GM19240 (cell line): ENCODE measurements around the gene CLCN4.

Experiments used
- DNase-seq: peaks from one replicate; pipeline ENCODE4 v3.0.0; 2011; ENCODE audit warnings: low spot score; ENCODE audit not compliant: insufficient read length

Gene CLCN4

DNA sequence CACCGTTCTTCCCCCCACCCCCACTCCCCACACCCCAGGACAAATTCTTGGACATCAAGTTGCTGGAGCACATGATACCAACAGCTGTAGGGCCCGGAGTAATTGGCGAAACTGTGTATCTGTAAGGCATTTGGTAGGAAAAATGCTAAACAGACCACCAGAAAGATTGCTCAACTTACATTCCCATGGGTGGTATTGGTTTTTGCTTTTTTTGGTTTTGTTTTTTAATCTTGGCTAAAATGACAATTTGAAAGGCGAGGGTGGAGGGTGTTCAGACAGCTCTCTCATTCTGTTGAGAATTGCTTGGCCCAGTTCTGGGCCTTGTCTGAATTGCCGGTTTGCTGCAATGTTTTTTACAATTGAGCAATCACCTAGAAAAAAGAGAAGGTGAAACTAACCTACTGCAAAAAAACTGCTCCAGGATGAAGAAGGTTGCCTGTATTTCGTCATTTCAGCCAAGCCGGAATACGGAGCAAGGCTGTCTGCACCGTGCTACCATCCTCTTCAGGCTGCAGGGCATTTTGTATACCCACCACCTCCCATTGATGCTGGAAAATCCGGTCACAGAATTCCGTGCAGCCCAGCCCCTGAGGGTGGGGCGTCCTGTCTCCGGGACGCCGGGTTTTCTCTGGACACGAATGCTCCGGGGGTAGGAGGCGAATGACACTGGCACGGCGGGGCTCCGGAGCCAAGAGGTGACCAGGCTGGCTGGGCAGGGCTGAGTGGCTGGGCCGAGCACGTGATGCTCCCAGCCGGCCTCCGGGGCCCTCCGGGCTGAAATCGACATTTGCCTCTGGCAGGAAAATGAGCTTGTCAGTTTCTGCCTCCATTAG lies at the start of gene CLCN4:
TSS of gene CLCN4 (plus strand) at position 777 of the 833 bp plus-strand sequence. CDS start 28,058 bp downstream, outside the sequence.
- no peak for DNase-seq

DNA sequence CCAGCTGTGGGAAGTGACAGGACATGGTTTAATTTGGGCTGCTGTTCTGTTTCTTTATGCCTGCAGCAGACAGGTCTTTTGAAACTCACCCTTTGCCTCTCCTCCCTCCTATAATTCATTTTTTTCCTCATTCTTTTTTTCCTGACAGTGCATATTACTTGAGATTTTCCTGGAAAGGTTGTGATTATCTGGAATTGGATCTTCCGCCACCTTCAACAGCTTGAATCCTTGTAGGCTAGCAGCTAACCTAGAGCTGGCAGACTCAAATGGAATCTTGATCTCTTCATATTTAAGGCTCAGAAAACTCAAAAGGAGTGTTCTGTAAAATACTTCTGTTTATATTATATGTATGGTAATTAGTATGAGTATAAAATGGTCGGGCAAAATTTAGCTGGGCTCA lies 49.3 kb upstream of the CLCN4 start:
- no peak for DNase-seq

DNA sequence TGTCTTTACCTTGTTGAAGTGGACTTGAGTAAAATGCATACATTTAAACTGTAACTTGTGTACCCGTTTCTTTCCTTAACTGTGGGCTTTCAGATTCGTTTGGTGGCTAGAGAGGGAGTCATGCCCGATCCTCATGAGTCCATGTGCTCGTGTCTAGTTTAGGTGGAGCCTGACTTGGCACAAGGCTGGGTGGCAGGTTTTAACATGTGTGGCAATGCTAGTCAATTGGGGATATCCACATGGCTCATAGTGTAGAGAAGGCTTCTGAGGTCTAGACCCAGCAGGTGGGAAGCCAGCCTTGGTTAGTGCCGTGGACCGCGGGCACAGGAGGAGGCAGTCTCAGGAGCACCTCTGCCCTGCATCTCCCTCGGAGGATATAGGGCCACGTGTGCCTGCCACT lies 48.5 kb upstream of the CLCN4 start:
- no peak for DNase-seq

DNA sequence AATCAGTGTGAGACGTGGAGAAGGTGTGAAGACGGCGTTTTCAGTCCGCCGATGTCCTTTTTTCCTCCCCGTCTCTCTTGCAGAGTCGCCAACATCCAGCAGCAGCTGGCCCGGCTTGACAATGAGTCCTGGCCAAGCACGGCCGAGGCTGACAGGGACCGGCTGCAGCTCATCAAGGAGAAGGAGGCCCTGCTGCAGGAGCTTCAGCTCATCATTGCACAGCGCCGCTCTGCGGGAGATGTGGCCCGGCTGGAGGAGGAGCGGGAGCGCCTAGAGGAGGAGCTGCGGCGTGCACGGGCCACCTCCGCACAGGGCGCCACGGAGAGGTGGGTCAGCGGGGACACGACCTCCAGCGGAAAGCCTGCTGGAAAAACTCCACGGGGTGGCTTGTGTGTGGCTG lies 47.1 kb upstream of the CLCN4 start:
- no peak for DNase-seq

DNA sequence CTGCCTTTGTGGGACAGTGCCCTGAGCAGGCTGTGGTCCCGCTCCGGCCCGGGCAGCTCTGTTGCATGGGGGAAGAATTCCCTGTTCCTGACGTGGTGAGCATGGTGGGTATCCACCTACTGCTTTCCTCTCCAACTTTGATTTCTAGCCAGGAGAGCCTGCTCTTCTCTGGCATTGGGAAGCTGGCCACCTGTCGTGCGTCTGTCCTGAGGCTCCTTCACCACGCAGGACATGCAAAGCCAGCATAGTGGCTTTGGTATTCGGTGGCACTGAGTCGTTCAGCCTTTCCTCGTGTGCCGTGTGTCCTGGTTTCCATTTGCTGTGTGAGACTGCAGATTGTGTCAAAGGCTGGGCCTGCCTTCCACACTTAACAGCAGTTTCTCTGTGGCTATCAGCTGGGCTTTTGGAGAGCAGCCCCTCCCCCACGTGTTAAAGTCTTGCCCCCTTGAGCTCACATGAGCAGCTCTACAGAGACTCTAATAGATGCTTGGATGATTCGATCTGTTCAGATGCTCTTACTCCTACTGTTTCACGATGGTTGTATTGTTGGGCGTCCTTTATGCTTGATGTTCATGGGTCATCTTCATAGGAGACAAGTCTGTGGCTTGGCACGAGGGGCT lies 46.3 kb upstream of the CLCN4 start:
- no peak for DNase-seq

DNA sequence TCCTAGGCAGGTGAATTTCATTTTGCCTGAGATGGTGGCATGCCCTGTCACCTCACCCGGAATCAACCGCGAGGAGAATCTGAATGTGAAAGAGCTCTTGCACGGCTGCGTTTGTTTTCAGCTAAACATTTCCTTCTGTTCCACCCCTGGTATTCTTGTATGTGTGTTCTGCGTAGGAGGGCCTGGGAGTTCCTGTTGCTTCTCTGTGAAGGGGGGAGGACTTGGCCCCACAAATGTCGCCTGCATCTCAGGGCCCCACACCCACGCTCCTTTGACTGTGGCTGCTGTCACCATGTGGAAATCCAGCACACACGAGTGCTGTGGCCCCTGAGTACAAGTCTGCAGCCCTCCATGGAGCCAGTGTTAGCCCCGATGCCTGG lies 45.8 kb upstream of the CLCN4 start:
- DNase-seq: no peak

DNA sequence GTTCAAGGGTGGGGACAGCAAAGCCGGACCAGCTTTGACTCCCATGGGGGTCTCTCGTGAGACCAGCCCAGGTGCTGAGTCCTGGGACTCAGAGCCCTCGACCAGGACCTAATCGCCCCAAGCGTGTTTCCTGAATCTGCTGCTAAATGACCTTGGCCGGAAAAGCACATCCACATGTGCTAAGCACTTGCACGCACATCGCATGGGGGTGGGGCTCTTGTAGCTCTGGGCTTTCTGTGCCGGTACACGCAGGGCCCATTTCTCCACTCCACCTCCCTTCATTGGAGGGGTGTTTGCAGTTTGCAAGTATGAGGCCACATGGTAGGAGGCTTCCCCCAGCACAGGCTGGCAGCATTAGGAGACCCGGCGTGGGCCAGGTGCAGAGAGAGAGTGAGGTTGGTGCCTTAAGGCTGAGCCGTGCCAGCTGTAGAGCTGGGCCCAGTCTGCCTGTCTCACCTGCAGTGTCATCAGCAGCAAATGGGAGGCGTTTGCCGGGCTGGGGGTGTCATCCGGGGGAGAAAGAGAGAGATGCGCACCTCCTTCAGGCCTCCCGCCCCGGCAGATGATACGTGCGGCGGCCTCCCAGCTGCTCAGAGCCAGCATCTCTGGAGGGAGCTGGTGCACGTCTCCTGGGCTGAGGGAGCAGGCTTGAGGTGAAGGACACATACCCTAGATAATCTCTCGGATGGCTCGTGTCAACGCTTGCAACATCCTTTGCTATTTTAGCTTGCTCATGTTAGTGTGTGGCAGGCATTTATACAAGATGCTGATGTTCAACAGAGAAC lies 45.2 kb upstream of the CLCN4 start:
- peak; percentile 30 for DNase-seq

DNA sequence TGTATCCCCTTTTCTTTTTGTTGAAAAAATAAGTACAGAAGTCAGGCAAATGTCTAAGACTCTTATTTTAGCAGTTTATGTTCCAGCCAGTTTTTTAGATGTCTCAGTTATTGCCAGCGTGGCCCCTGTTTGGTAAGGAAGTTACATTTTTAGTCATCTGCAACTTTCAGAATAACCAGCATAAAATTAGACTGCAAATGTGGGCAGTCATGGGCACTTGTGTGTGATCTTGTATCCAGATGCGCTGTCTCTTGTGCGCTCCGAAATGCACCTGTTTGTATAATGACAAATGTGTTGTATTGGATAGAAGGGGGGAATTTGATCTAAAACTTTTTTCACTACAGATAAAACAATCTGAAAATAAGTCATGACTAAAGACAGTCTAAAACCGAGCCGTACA lies 44.3 kb upstream of the CLCN4 start:
- no peak for DNase-seq

DNA sequence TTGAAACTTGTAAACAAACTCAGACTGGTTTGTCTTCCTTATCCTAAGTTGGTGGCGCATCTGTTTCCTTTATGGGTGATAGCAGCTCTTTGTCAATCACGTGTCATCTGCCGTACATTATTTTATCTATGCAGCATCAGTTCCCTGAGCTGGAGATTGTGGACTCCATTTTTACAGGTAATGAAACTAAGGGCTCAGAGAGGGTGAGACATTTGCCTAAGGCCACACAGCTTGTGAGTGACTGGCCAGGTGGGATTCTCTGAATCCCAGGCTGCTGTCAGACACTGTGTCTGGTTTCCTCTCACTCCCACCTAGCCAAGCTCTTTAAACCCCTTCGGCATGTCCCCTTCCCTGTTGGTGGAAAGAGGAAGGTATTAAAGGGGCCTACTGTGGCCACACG lies 41.7 kb upstream of the CLCN4 start:
- no peak for DNase-seq

DNA sequence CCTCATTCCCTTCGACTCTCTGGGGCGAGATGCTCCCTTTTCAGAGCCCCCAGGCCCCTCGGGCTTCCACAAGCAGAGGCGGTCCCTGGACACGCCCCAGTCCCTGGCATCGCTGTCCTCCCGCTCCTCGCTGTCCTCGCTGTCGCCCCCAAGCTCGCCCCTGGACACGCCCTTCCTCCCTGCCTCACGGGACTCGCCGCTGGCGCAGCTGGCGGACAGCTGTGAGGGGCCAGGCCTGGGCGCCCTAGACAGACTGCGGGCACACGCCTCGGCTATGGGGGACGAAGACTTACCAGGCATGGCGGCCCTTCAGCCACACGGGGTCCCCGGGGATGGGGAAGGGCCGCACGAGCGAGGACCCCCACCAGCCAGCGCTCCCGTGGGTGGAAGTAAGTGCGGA lies 39.5 kb upstream of the CLCN4 start:
- no peak for DNase-seq

DNA sequence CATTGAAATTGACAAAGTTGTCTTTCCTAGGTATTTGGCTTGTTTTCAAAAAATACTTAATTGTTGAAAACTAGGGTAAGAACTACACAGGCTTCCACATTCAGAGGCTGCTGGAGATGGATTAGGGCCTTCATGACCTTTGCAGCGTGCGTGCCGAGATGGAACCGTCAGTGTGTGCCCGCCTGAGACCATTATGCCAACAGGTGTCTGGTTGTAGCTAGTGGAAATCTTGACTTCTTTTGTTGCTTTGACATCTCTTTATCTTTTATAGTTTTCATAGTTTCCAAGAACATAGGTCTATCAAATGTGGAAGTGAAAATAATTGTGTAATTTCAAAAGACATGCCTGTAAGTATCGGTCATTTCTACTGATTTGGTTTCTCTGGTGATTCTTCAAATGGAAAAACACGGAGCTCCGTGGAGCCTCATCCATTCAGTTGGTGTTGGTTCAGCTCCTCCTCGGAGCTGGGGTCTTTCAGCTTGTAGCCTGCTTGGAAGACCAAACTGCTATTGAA lies 38.9 kb upstream of the CLCN4 start:
- no peak for DNase-seq

DNA sequence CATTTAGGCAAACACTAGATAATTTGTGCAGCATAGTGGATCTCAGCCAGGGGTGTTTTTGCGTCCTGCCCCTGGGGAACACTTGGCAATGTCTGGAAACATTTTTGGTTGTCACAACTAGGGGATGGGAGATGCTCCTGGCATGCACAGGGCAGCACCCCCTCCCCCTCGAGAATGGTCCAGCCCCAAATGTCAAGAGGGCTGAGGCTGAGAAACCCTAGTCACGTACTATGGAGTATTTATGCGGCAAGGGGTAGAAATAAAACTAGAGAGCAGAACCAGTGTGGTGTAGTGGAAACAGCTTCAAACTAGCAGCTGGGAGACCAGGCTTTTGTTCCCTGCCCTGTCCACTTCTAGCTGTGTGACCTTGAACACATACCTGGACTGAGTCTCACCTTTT lies 38.2 kb upstream of the CLCN4 start:
- DNase-seq: no peak

DNA sequence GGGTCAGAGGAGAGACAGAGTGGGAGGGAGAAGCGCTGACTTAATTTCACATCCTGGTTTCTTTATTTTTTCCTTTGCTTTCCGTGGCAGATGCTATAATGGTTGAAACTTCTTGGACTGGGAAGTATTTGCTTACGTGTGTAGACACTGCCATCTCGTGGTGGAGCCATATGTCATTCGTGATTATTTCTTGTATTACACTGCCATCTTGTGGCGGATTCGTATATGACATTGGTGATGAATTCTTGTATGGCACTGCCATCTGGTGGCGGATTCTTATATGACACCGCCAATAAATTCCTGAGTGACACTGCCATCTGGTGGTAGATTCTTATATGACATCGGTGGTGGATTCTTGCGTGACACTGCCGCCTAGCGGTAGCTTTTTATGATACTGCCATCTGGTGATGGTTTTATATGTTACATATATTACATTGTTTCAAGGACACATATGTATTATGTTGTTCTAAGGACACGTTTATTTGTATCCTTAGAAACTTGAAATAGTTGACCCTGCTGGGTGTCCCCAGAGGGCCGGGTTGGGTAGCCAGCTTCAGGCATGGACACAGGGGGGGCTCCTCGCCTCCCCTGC lies 37.3 kb upstream of the CLCN4 start:
- DNase-seq: peak; percentile 19

DNA sequence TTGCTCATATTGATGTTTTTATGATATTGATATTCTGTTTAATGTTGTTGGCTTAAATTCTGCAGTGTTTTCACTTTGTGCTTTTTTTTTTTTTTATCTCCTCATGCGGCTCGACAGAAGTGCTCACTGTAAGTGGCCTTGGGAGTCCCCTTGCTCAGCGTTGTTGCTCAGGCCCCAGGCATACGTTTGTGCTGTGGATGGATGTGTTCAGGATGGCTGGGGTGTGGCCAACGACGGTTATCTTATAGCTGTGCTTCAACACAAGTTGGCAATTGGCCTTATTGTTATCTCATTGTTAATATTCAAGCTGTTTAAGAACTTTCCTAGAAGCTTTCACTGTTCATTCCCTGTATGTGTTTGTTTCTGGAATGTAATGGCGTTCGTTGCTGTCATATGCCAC lies 36.4 kb upstream of the CLCN4 start:
- no peak for DNase-seq

DNA sequence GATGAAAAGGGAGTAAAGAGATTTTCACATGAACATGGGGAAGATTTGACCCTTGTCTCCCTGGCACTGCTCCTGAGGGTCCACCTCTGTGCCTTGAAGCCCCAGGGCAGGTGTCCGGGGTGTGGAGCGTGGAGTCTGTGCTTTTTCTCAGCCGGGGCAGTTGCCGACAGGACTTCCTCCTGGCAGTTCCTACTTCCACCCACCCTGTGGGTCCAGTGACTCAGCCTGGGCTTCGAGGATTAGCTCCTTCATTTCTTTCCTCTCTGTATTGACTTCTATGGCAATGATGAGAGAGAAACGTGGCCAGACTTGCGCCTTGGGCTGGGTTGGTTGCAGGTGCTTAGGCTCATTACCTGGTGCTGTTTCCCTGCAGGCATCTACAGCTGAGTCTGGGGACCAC lies 35.9 kb upstream of the CLCN4 start:
- no peak for DNase-seq

DNA sequence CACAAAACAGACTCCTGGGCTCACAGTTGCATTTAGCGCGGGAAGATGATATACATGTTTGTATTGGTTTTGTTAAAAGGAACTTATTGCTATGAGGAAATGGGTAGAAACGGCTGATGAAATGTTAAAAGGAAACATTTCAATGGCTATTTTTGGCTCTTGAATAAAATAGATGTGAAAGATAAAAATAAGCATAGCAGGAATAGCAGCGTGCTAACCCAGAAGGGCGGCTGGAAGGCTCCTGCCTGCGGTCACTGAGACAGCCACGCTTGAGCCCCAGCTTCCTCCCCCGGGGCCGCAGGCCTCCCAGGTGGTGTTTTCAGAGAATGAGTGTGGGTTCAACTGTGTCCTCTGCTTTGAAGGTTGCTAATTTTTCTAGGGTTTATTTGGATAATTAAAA lies 35.0 kb upstream of the CLCN4 start:
- peak; percentile 58 for DNase-seq

DNA sequence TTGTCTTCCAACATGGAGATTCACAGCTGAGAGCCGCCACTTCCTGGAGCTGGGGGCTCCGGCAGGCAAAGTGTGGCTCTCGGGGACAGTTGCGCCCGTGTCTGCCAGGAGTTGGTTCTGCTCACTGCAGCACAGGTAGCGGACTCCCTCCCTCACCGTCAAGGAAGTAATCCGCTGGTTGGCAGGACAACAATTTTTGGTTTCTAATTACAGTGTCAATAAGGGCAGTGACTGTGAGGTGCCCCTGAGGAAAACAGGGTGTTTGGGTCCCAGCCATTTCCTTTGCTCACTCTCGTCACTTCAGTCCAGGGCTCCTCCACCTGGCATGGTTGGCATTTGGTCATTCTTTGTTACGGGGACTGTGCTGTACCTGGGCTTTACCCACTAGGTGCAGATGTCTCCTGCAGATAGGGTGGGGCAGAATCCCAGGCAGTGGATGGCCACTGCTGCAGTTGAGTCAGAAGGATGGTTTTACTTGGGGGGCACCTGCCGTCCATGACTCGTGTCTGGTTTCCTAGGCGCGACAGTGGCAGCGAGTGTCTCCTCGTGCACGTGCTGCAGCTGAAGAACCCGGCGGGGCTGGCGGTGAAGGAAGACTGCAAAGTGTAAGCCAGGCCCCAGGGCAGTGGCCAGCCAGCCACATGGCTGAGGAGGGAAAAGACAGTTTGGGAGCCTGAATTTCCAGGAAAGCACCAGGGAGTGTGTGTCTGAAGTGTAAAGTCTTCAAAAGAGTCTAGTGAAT lies 32.1 kb upstream of the CLCN4 start:
- no peak for DNase-seq

DNA sequence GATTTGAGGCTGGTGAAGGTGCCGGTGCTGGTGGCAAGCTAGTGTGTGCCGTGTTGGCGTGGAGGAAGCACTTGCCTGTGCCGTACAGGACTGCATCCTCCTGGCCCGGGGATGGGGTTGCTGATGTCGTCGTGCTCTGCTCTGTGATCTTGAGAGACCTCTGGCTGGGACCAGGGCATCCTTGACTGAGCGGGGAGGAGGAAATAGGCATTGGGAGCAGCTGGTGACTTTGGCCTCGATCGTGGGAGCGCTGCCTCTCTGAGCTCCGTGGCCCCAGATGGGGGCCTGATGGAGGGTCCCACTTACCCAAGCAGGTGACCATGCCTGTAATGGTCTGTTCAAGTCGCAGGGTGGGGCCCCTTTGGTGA lies 31.5 kb upstream of the CLCN4 start:
- DNase-seq: no peak

DNA sequence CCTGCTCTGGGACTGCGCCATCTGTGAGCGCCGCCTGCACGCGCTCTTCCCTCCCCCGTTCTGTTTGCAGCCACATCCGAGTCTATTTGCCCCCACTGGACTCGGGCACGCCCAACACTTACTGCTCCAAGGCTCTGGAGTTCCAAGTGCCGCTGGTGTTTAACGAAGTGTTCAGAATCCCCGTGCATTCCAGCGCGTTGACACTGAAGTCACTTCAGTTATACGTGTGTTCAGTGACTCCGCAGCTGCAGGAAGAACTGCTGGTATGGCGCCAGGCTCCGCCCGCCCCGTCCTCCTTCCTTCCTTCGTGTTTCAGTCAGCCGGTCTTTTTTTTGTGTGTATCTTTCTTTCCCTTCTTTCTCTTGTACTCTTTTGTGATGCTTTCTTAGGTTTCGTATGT lies 30.7 kb upstream of the CLCN4 start:
- DNase-seq: no peak

DNA sequence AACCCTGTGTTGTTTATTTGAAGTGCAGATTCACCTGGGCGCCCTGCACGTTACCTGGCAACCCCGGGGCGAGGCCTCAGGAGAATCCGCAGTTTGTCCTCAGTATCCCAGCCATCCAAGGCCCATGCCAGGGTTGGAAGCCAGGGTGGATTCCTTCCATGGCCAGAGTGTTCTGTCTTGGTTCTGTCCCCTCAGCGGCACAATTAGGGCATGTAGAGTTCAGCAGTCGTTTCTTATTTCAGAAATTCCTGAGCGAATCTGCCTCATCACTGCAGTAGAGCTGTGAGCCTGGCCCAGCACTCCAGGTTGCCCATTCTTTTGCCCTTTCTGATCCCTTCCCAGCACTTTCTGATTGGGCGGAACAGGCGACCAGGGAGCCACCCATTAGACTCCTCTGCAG lies 29.9 kb upstream of the CLCN4 start:
- DNase-seq: no peak

DNA sequence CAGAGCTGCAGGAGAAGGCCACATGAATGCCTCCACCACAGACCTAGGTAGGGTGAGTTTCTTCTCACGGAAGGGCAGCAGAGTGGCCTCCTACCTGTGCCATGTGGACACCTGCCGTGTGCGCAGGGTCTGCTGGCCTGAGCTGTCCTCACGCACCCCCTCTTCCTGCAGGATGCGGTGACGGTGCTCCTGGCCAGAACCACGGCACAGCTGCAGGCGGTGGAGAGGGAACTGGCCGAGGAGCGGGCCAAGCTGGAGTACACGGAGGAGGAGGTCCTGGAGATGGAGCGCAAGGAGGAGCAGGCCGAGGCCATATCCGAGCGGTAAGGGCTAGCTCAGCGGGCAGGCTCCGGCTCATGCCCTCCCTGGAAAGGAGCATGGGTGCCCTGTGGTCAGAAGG lies 28.4 kb upstream of the CLCN4 start:
- no peak for DNase-seq
